GM23338 (cell line): Measurements from ENCODE around the gene FUT1. TPM values are rescaled to one million over a fixed set of nuclear protein-coding genes. Genes with fewer than 3 reads are reported as not detected.

Experiments used
- ATAC-seq: fragments of 200-7000 bp; cut with Tn5 transposase; 3 replicates; pipeline ENCODE4 v1.9.1; 2020
- DNase-seq: peaks from one replicate; pipeline ENCODE4 v3.0.0-alpha.2; 2015; ENCODE audit warnings: low spot score
- H2AFZ ChIP-seq: fragments of 200-600 bp; sonication (generic); 2 replicates; pipeline ENCODE4 v1.8.0; 2016; ENCODE audit warnings: antibody characterized with exemption, mild to moderate bottlenecking, moderate library complexity
- H3F3A ChIP-seq: fragments of 200-600 bp; sonication (generic); replicated peaks from 2 replicates; pipeline ENCODE4 v1.8.0; 2017; ENCODE audit warnings: antibody characterized with exemption, mixed run types, low read depth
- H3K27ac ChIP-seq: fragments of 200-600 bp; sonication (generic); 2 replicates; pipeline ENCODE4 v1.6.1; 2016; ENCODE audit warnings: low read depth
- H3K27me3 ChIP-seq: fragments of 200-600 bp; sonication (generic); 2 replicates; pipeline ENCODE4 v1.8.0; 2016; ENCODE audit warnings: mild to moderate bottlenecking, mixed run types, moderate library complexity; ENCODE audit not compliant: insufficient read depth
- H3K36me3 ChIP-seq: fragments of 200-600 bp; sonication (generic); 2 replicates; pipeline ENCODE4 v1.8.0; 2016; ENCODE audit warnings: mild to moderate bottlenecking; ENCODE audit not compliant: insufficient read depth
- H3K4me1 ChIP-seq: fragments of 200-600 bp; sonication (generic); 2 replicates; pipeline ENCODE4 v1.8.0; 2016; ENCODE audit warnings: mild to moderate bottlenecking, moderate library complexity; ENCODE audit not compliant: insufficient read depth
- H3K4me2 ChIP-seq: fragments of 200-600 bp; sonication (generic); 2 replicates; pipeline ENCODE4 v1.7.1; 2017; ENCODE audit warnings: mixed run types
- H3K4me3 ChIP-seq: fragments of 200-600 bp; sonication (generic); 2 replicates; pipeline ENCODE4 v1.6.1; 2016; ENCODE audit warnings: mixed run types
- H3K79me2 ChIP-seq: fragments of 200-600 bp; sonication (generic); replicated peaks from 2 replicates; pipeline ENCODE4 v1.8.0; 2017; ENCODE audit warnings: mild to moderate bottlenecking; ENCODE audit not compliant: insufficient read depth
- H3K9me2 ChIP-seq: fragments of 200-600 bp; sonication (generic); 2 replicates; pipeline ENCODE4 v1.8.0; 2017; ENCODE audit not compliant: insufficient read depth
- H4K20me1 ChIP-seq: fragments of 200-600 bp; sonication (generic); replicated peaks from 2 replicates; pipeline ENCODE4 v1.8.0; 2017; ENCODE audit warnings: mild to moderate bottlenecking; ENCODE audit not compliant: insufficient read depth
- H3K27ac Mint-ChIP-seq: 2 replicates; pipeline ENCODE4 v1.8.0; 2020; ENCODE audit warnings: inconsistent platforms, mild to moderate bottlenecking, moderate library complexity, mixed read lengths
- H3K27me3 Mint-ChIP-seq: 3 replicates; pipeline ENCODE4 v1.8.0; 2022; ENCODE audit warnings: low read depth, mild to moderate bottlenecking, moderate library complexity, mixed read lengths, inconsistent platforms; ENCODE audit not compliant: insufficient read depth, poor library complexity
- H3K36me3 Mint-ChIP-seq: 3 replicates; pipeline ENCODE4 v1.8.0; 2021; ENCODE audit warnings: low read depth, mild to moderate bottlenecking, inconsistent platforms, moderate library complexity, mixed read lengths
- H3K4me1 Mint-ChIP-seq: 3 replicates; pipeline ENCODE4 v1.8.0; 2020; ENCODE audit warnings: mild to moderate bottlenecking, inconsistent platforms, mixed read lengths
- H3K4me3 Mint-ChIP-seq: 3 replicates; pipeline ENCODE4 v1.8.0; 2021; ENCODE audit warnings: moderate library complexity, mild to moderate bottlenecking, inconsistent platforms, mixed read lengths
- H3K9me3 Mint-ChIP-seq: 3 replicates; pipeline ENCODE4 v1.8.0; 2020; ENCODE audit warnings: moderate library complexity, mild to moderate bottlenecking, inconsistent platforms, mixed read lengths
- CREB1 ChIP-seq: fragments of 250-450 bp; sonication (Bioruptor Pico); IDR thresholded peaks from 2 replicates; pipeline ENCODE4 v1.5.0; 2020; ENCODE audit warnings: low read depth, mild to moderate bottlenecking, moderate library complexity
- EZH2 ChIP-seq: fragments of 200-600 bp; sonication (generic); IDR thresholded peaks from one replicate; pipeline ENCODE4 v1.8.0; 2017; ENCODE audit warnings: antibody characterized with exemption, mild to moderate bottlenecking, low read depth; ENCODE audit not compliant: unreplicated experiment
- EZH2phosphoT487 ChIP-seq: fragments of 200-600 bp; sonication (generic); IDR thresholded peaks from one replicate; pipeline ENCODE4 v1.8.1; 2018; ENCODE audit warnings: antibody characterized with exemption; ENCODE audit not compliant: unreplicated experiment
- JUNB ChIP-seq: IDR thresholded peaks from one replicate; pipeline ENCODE4 v1.6.1; 2016; ENCODE audit warnings: antibody characterized with exemption; ENCODE audit not compliant: unreplicated experiment
- NANOG ChIP-seq: IDR thresholded peaks from 2 replicates; pipeline ENCODE4 v1.6.1; 2016; ENCODE audit warnings: antibody characterized with exemption, borderline replicate concordance
- POLR2AphosphoS5 ChIP-seq: IDR thresholded peaks from 2 replicates; pipeline ENCODE4 v1.6.1; 2016; ENCODE audit warnings: antibody characterized with exemption, low read depth
- STAT1 ChIP-seq: IDR thresholded peaks from one replicate; pipeline ENCODE4 v1.6.1; 2016; ENCODE audit warnings: antibody characterized with exemption; ENCODE audit not compliant: unreplicated experiment
- ZNF114 ChIP-seq: fragments of 250-450 bp; sonication (Bioruptor Pico); IDR thresholded peaks from 2 replicates; pipeline ENCODE4 v1.5.0; 2020; ENCODE audit warnings: mild to moderate bottlenecking, moderate library complexity
- ZNF331 ChIP-seq: fragments of 250-450 bp; sonication (Bioruptor Pico); IDR thresholded peaks from 2 replicates; pipeline ENCODE4 v1.5.0; 2020; ENCODE audit warnings: low read depth, mild to moderate bottlenecking, moderate library complexity
- polyA plus RNA-seq: library from polyadenylated mRNA; unstranded; fragments of >200 nt; fragmentation: Nextera tagmentation; extraction: Ambion mirVana; gene quantifications from 2 replicates; pipeline ENCODE4 v1.2.1, GENCODE V29; 2016
- total RNA-seq: library from RNA; depleted of rRNA; stranded (reverse); fragments of >200 nt; shearing (Covaris generic); gene quantifications from 2 replicates; pipeline ENCODE4 v1.2.3, GENCODE V29; 2014
- TF ChIP-seq, protein P1 (sequence below): IDR thresholded peaks from one replicate; pipeline ENCODE4 v1.6.1; 2018; ENCODE audit warnings: antibody characterized with exemption; ENCODE audit not compliant: unreplicated experiment
- TF ChIP-seq, protein P2 (sequence below): IDR thresholded peaks from 2 replicates; pipeline ENCODE4 v1.6.1; 2016; ENCODE audit warnings: antibody characterized with exemption
- TF ChIP-seq, protein P3 (sequence below): fragments of 250-450 bp; sonication (Bioruptor Pico); IDR thresholded peaks from 2 replicates; pipeline ENCODE4 v1.5.0; 2020; ENCODE audit warnings: mild to moderate bottlenecking, moderate library complexity
- TF ChIP-seq, protein P4 (sequence below), 2 experiments: fragments of 200-600 bp in 1 of 2; sonication (generic) in 1 of 2; conservative IDR thresholded peaks; 2 replicates each; pipeline versions ENCODE4 v1.5.1 to v1.6.1; 2016 to 2017; ENCODE audit warnings: antibody characterized with exemption in 2 of 2, low read depth in 2 of 2, mild to moderate bottlenecking in 2 of 2, moderate library complexity in 1 of 2

FUT1 gene
- total and polyA plus RNA-seq, 2 experiments from 2014 or later, result 4.4 to 20.8 TPM

DNA sequence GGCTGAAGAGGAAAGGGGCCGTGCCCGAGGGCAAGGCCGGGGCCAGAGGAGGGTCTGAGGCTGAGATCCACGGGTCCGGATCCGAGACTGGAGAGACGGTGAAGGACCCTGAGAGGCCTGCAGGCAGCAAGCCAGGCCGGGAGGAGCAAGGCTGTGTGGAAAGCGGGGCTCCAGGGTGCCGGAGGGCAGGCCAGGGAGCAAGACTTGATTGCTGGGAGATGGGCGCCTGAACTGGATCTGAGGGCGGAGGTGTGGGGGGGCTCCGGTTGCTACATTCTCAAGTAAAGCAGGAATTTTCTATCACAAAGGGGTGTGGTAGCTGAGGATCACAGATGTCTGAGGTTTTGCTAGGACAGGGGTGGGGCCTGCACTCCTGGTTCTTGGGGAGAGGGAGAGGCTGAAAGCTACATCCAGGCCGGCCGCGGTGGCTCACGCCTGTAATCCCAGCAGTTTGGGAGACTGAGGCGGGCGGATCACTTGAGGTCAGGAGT, 36.7 kb downstream of the FUT1 start:
- Mint-ChIP-seq H3K4me3 (peak overlapping the region; percentile 39), H3K4me1 (peaks cover 44% of the 10 kb centered on the region), H3K27ac (no peak overlapping the region), H3K36me3 (peaks cover 7% of the 10 kb centered on the region; the same call in 2 of the 3 replicates), H3K9me3 (peaks cover 11% of the 10 kb centered on the region; the same call in 2 of the 3 replicates), H3K27me3 (peaks cover 29% of the 10 kb centered on the region)
- Histone ChIP-seq H3F3A (peaks cover 10% of the 10 kb centered on the region; the same call in 1 of the 2 replicates), H3K79me2 (no peaks in the 10 kb centered on the region), H3K4me2 (no peak overlapping the region), H3K27ac (no peak overlapping the region), H3K27me3 (no peaks in the 10 kb centered on the region), H3K4me3 (no peak overlapping the region), H3K36me3 (no peaks in the 10 kb centered on the region), H3K4me1 (peaks cover 44% of the 10 kb centered on the region), H3K9me2 (no peaks in the 10 kb centered on the region), H2AFZ (no peak overlapping the region), H4K20me1 (no peaks in the 10 kb centered on the region)
- ATAC-seq (no peak), DNase-seq (peak; percentile 24)
- TF ChIP-seq POLR2AphosphoS5, result no peak
- TF ChIP-seq, protein P1, sequence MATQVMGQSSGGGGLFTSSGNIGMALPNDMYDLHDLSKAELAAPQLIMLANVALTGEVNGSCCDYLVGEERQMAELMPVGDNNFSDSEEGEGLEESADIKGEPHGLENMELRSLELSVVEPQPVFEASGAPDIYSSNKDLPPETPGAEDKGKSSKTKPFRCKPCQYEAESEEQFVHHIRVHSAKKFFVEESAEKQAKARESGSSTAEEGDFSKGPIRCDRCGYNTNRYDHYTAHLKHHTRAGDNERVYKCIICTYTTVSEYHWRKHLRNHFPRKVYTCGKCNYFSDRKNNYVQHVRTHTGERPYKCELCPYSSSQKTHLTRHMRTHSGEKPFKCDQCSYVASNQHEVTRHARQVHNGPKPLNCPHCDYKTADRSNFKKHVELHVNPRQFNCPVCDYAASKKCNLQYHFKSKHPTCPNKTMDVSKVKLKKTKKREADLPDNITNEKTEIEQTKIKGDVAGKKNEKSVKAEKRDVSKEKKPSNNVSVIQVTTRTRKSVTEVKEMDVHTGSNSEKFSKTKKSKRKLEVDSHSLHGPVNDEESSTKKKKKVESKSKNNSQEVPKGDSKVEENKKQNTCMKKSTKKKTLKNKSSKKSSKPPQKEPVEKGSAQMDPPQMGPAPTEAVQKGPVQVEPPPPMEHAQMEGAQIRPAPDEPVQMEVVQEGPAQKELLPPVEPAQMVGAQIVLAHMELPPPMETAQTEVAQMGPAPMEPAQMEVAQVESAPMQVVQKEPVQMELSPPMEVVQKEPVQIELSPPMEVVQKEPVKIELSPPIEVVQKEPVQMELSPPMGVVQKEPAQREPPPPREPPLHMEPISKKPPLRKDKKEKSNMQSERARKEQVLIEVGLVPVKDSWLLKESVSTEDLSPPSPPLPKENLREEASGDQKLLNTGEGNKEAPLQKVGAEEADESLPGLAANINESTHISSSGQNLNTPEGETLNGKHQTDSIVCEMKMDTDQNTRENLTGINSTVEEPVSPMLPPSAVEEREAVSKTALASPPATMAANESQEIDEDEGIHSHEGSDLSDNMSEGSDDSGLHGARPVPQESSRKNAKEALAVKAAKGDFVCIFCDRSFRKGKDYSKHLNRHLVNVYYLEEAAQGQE, result no peak
- TF ChIP-seq STAT1, result no peak
- TF ChIP-seq EZH2phosphoT487, result no peak
- TF ChIP-seq ZNF114 (CRISPR knock-in tag), result no peak
- TF ChIP-seq, protein P2, sequence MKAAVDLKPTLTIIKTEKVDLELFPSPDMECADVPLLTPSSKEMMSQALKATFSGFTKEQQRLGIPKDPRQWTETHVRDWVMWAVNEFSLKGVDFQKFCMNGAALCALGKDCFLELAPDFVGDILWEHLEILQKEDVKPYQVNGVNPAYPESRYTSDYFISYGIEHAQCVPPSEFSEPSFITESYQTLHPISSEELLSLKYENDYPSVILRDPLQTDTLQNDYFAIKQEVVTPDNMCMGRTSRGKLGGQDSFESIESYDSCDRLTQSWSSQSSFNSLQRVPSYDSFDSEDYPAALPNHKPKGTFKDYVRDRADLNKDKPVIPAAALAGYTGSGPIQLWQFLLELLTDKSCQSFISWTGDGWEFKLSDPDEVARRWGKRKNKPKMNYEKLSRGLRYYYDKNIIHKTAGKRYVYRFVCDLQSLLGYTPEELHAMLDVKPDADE, result no peak
- no peak for TF ChIP-seq JUNB
- TF ChIP-seq EZH2, result no peak
- no peak for TF ChIP-seq NANOG
- TF ChIP-seq, protein P3, sequence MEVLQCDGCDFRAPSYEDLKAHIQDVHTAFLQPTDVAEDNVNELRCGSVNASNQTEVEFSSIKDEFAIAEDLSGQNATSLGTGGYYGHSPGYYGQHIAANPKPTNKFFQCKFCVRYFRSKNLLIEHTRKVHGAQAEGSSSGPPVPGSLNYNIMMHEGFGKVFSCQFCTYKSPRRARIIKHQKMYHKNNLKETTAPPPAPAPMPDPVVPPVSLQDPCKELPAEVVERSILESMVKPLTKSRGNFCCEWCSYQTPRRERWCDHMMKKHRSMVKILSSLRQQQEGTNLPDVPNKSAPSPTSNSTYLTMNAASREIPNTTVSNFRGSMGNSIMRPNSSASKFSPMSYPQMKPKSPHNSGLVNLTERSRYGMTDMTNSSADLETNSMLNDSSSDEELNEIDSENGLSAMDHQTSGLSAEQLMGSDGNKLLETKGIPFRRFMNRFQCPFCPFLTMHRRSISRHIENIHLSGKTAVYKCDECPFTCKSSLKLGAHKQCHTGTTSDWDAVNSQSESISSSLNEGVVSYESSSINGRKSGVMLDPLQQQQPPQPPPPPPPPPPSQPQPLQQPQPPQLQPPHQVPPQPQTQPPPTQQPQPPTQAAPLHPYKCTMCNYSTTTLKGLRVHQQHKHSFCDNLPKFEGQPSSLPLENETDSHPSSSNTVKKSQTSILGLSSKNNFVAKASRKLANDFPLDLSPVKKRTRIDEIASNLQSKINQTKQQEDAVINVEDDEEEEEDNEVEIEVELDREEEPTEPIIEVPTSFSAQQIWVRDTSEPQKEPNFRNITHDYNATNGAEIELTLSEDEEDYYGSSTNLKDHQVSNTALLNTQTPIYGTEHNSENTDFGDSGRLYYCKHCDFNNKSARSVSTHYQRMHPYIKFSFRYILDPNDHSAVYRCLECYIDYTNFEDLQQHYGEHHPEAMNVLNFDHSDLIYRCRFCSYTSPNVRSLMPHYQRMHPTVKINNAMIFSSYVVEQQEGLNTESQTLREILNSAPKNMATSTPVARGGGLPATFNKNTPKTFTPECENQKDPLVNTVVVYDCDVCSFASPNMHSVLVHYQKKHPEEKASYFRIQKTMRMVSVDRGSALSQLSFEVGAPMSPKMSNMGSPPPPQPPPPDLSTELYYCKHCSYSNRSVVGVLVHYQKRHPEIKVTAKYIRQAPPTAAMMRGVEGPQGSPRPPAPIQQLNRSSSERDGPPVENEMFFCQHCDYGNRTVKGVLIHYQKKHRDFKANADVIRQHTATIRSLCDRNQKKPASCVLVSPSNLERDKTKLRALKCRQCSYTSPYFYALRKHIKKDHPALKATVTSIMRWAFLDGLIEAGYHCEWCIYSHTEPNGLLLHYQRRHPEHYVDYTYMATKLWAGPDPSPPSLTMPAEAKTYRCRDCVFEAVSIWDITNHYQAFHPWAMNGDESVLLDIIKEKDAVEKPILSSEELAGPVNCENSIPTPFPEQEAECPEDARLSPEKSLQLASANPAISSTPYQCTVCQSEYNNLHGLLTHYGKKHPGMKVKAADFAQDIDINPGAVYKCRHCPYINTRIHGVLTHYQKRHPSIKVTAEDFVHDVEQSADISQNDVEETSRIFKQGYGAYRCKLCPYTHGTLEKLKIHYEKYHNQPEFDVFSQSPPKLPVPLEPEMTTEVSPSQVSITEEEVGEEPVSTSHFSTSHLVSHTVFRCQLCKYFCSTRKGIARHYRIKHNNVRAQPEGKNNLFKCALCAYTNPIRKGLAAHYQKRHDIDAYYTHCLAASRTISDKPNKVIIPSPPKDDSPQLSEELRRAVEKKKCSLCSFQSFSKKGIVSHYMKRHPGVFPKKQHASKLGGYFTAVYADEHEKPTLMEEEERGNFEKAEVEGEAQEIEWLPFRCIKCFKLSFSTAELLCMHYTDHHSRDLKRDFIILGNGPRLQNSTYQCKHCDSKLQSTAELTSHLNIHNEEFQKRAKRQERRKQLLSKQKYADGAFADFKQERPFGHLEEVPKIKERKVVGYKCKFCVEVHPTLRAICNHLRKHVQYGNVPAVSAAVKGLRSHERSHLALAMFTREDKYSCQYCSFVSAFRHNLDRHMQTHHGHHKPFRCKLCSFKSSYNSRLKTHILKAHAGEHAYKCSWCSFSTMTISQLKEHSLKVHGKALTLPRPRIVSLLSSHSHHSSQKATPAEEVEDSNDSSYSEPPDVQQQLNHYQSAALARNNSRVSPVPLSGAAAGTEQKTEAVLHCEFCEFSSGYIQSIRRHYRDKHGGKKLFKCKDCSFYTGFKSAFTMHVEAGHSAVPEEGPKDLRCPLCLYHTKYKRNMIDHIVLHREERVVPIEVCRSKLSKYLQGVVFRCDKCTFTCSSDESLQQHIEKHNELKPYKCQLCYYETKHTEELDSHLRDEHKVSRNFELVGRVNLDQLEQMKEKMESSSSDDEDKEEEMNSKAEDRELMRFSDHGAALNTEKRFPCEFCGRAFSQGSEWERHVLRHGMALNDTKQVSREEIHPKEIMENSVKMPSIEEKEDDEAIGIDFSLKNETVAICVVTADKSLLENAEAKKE (CRISPR knock-in tag), result no peak
- TF ChIP-seq CREB1 (CRISPR knock-in tag), result no peak
- TF ChIP-seq, protein P4, sequence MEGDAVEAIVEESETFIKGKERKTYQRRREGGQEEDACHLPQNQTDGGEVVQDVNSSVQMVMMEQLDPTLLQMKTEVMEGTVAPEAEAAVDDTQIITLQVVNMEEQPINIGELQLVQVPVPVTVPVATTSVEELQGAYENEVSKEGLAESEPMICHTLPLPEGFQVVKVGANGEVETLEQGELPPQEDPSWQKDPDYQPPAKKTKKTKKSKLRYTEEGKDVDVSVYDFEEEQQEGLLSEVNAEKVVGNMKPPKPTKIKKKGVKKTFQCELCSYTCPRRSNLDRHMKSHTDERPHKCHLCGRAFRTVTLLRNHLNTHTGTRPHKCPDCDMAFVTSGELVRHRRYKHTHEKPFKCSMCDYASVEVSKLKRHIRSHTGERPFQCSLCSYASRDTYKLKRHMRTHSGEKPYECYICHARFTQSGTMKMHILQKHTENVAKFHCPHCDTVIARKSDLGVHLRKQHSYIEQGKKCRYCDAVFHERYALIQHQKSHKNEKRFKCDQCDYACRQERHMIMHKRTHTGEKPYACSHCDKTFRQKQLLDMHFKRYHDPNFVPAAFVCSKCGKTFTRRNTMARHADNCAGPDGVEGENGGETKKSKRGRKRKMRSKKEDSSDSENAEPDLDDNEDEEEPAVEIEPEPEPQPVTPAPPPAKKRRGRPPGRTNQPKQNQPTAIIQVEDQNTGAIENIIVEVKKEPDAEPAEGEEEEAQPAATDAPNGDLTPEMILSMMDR (conservative IDR thresholded peaks at IDR 0.05; ENCODE audit: low read depth in 2 of 2), result no peak
- no peak for TF ChIP-seq ZNF331
